GM18508 (cell line): ENCODE data around the gene PRH1.

Source experiments
- ATAC-seq: cut with Tn5 transposase; IDR thresholded peaks from one replicate; pipeline ENCODE4 v1.9.1; 2021; ENCODE audit warnings: moderate number of reproducible peaks; ENCODE audit not compliant: insufficient read depth, unreplicated experiment

The PRH1 gene

DNA sequence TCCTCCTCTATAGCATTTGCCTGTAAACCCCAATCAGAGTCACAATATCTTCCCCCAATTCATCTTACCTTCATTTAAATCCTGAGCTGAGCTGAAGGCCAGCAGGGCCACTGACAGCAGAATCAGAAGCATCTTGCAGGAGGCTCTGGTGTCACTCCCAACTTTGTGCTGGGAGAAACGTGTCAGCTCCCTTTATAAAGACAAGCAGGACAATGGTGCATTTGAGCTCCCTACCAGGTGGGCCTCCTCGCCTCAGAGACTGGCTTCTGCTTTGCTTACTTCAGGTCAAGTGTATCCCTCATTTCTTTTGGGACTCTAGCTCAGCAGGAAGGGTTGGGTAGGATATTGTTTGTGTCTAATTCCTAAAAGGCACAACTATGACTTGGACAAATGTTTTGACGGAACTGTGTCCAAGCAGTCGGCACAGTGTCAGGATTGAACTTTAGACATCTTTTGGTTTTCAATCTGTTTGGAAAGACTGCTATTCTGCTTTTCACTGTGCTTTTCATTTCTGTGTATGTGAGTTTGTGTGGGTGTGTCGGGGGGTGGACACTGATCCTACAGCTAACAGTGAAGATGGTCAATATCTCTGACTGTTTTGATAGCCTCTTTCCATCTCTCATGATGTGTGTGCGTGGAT, at the start of gene PRH1:
Gene PRH1 (minus strand): TSS at position 170 of the 640 bp plus-strand sequence. CDS start 38 bp downstream, at position 132.
- ATAC-seq, result no peak

DNA sequence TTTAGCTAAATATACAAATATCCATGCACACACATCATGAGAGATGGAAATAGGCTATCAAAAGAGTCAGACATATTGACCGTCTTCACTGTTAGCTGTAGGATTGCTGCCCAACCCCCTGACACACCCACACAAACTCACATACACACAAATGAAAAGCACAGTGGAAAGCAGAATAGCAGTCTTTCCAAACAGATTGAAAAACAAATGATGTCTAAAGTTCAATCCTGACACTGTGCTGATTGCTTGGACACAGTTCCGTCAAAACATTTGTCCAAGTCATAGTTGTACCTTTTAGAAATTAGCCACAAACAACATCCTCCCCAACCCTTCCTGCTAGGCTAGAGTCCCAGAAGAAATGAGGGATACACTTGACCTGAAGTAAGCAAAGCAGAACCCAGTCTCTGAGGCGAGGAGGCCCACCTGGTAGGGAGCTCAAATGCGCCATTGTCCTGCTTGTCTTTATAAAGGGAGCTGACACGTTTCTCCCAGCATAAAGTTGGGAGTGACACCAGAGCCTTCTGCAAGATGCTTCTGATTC, 44.8 kb upstream of the PRH1 start, which contains the start of gene PRH2:
Gene PRH2 (plus strand): TSS at position 491 of the 541 bp plus-strand sequence. CDS start 38 bp downstream, at position 529.
- ATAC-seq, result no peak

DNA sequence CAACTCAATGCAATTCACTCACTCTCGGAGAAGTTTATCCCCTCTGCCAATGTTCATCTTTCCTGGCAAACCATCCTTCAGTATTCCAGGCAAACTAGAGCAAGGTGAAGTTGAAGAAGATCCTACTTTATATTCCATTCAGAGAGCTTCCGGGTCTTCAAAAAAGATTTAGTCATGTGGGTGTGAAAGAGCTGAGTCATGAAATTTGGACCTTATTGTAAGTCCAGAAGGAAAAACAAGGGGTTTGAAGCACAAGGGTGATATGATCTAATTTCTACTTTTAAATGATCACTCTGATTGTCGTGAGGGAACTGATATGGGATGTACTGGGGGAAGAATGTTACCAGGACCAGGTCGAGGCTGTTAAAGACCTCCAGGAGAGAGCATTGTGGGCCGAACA, 42.2 kb upstream of the PRH1 start:
- no peak for ATAC-seq

DNA sequence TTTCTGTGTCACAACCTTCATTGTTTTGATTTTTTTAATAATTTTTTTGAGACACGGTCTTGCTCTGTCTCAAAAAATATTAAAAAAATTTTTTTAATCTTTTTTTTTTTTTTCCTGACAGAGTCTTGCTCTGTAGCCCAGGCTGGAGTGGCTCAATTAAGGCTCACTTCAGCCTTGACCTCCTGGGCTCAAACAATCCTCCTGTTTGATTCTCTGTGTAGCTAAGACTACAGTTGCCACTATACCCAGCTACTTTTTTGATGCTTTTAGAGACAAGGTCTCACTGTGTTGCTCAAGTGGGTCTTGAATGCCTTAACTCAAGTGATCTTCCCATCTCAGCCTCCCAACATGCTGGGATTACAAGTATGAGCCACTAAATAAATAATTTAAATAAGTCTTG, 35.8 kb upstream of the PRH1 start:
- ATAC-seq, result no peak

DNA sequence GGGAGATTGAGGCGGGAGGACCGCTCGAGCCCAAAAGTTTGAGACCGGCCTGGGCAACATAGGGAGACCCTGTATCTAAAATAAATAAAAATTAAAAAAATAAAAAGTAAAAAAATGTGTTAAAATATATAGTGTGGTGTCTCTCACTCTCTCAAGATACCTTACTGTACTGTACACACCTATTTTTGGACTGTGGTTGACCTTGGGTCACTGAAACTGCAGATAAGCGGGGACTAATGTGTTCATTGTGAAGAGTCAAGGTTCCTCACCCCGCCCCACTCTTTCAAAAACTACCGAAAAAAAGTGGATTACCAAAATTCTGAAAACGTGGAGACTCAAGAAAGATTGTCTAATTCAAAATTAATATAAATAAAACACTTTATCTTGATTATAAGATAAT, 26.3 kb upstream of the PRH1 start:
- no peak for ATAC-seq

DNA sequence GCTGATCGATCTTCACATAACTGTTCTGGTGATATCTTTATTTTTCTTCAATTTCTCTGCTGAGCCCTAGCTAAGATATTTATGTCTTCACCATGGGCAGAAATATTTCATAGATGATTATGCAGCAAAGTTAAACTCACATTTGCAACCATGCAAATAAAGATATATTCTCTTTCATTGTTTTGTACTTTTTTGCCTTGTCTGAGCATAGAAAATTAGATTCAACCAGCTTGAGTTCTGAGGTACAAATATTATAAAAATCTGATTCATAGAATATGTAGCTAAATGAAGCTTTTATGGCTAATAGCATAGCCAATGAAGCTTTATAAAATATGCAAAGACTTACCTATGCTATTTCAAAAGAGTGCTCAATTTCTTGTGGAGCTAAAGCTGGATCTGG, 25.4 kb upstream of the PRH1 start, which contains the start of gene TAS2R13:
Gene TAS2R13 (minus strand): TSS at position 101 of the 400 bp plus-strand sequence. CDS start 264 bp downstream, outside the sequence.
- no peak for ATAC-seq

DNA sequence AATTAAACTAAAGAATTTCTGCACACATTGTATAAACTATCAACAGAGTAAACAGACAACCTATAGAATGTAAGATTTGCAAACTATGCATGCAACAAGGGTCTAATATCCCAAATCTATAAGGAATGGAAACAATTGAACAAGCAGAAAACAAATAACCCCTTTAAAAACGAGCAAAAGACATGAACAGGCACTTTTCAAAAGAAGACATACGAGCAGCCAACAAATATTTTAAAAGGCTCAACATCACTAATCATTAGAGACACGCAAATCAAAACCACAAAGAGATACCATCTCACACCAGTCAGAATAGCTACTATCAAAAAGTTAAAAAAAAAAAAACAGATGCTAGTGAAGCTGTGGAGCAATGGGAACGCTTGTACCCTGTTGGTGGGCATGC, 20.6 kb upstream of the PRH1 start:
- ATAC-seq, result no peak

DNA sequence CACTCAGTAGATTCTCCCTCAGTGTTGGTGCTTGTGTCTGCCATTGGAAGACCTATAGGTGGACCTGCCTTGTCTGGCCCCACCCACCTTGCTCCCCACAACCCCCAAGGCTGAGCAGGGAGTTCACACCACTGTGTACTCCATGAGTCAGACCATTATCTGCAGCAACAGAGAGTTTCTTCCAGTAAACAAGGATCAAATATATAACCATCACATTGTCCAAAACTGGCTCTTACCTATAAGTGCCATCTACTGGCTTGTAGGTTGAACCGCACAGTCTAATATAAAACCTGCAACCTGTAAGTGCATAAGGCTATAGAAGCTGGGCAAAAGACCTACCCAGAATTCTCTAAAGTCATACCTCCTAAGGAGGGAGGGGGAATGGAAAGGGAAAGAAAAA, 17.4 kb upstream of the PRH1 start:
- no peak for ATAC-seq

DNA sequence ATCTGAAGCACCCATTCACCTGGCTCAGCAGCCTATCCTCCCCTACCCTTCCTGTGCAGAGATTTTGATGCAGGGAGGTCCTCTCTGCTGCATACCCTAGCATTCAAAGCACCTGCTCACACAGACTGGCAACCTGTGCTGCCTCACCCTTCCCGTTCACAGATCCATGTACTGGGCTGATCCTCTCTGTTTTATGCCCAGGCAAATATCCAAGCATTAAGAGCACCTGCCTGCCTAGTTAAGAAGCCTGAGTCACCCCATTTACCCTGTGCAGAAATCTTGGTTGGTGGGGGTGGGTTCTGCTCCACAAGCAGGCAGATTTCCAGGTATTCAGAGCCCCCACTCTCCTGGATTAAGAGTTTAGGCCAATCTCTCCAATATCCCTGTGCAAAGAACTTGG, 16.9 kb upstream of the PRH1 start:
- no peak for ATAC-seq

DNA sequence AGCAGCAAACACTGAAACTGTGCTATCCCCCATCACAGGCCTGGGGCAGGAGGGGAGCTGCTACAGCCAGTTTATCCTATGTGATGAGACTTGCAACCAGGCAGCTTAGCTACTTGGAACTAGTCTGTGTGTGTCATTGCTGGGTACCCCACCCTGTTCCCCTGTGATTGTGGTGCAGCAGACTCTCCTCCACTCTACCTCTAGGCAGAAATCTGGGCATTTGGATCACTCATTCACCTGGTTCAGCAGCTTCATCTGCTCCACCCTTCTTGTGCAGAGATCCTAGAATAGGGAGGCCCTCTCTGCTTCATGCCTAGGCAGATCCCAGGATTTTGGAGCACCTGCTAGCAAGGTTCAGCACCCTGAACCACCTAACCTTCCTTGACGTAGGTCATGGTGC, 16.5 kb upstream of the PRH1 start:
- no peak for ATAC-seq

DNA sequence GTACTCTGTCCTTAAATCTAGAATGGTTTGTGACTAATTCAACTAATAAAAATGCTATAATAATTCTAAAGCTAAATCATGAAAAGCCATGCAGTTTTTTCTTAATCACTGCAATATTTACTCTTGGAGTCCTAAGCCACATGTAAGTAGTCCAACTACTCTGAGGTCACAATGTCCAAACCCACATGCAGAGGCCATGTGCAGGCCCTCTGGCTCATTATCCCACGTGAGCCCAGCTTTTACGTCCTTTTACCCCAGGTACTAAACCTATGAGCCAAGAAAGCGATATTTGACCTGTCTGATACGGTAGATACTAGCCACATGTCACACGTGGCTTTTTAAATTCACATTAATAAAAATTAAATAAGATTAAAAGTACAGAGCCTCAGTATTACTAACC, 12.8 kb upstream of the PRH1 start:
- no peak for ATAC-seq

DNA sequence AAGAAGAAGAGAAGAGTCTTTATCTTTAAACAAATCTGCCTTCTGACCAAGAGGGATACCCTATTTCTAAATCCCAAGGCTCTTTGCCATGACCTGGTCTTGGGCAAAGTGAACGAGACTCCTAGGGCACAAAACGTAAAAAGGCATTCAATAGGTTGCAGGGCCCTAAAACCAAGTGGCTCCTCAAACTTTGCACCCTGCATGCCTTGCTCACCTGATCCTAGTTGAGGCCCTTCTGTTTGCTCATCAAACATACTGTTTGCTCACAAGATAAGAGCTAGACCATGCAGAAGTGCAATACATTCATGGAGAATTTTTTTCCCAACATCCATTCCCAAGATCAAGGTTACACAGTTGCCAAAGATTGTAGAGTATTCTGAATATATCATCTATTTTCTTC, 7.9 kb upstream of the PRH1 start:
- no peak for ATAC-seq

DNA sequence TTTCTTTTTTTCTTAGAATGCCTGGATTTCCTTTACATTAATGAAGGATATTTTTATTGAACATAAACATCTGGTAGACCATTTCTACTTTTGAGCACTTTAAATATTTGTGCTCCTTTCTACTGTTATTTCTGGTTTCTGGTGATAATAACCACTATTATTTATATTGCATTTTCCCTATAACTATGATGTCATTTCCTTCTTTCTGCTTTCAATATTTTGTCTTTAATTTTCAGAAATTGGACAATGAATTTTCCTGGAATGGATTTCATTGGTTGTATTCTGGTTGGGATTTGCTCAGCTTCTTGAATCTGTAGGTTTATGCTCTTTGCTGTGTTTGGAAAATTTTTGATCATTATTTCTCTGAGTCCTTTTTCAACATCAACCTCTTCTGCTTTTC, 5.2 kb upstream of the PRH1 start:
- ATAC-seq, result no peak

DNA sequence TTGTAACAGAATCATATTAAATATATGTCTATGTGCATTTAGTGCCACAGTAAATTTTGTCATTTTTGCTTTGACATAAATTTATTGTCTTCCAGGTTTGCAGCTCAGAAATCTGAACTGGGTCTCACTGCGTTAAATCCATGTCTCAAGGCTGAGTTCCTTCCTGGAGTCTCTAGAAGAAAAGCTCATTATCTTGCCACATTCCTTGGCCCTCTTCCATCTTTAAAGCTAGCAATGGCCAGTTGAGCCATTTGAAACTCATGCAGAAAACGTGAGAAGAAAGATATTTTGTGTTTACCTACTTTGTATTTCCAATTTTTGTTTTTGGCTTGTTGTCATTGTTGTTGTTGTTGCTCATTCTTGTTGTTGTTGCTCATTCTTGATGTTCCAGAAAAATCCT, 10.7 kb downstream of the PRH1 start:
- ATAC-seq, result no peak

DNA sequence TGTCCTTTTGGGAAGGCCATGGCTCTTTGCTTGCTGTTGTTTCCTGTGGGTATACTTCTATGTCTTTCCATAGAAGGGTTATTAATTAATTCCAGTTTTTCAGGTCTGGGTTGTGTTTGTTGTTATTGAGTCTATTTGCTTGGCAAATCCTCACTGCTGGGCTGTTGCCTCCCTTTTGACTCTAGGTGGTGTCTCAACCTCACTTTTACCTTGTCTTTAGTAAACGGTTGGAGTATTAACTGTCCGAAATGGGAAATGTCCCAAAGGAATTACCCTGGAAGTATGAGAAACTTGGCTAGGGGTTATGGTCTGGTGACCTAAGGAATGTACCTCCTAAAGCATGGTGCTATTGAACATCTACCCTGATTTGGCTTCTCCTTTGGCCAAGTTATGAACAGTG, 16.7 kb downstream of the PRH1 start:
- ATAC-seq, result no peak

DNA sequence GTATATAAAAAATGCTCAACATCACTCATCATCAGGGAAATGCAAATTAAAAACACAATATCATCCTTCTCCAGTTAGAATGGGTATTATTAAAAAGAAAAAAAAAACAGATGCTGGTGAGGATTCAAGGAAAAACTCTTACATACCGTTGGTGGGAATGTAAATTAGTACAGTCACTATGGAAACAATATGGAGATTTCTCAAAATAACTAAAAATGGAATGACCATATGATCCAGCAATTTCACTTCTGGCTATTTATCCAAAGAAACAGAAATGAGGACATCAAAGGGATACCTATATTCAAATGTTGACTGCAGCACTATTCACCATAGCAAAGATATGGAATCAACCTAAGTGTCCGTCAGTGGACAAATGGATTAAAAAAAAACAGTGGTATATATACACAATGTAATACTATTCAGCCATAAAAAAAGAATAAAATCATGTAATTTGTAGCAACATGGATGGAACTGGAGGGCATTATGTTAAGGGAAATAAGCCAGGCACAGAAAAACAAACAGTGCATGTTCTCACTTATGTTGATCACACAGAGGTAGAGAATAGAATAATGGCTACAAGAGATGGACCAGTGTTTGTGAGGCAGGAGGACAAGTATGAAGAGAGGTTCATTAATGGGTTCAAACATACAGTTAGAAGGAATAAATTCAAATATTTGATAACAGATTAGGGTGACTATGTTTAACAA, 20.4 kb downstream of the PRH1 start:
- ATAC-seq, result no peak

DNA sequence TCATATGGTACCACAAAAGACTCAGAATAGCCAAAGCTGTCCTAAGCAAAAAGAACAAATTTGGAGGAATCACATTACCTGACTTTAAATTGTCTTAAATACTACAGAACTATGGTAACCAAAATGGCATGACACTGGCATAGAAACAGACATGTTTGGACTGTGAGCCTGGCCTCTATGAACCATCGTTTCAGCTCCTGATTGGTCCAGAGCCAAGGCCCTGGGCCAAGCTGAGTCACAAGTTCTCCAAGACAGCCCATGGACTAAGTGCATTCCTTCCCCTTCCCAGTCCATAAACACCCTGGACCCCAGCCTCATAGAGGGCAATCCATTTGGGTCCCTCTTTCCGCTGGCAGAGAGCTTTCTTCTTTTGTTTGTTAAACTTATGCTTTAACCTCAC, 22.7 kb downstream of the PRH1 start:
- no peak for ATAC-seq

DNA sequence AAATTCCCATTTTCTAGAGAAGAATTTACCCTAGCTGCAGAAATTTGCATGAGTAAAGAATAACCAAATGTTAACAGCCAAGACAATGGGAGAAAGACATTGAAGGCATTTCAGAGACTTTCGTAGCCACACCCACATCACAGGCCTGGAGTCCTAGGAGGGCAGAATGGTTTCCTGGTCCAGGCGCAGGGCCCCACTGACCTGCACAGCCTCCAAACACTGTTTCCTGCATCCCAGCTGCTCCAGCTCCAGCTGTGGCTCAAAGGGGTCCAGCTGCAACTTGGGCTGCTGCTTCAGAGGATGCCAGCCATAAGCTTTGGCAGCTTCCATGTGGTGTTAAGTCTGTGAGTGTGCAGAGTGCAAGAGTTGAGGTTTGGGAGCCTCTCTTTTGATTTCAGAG, 28.2 kb downstream of the PRH1 start:
- ATAC-seq, result no peak

DNA sequence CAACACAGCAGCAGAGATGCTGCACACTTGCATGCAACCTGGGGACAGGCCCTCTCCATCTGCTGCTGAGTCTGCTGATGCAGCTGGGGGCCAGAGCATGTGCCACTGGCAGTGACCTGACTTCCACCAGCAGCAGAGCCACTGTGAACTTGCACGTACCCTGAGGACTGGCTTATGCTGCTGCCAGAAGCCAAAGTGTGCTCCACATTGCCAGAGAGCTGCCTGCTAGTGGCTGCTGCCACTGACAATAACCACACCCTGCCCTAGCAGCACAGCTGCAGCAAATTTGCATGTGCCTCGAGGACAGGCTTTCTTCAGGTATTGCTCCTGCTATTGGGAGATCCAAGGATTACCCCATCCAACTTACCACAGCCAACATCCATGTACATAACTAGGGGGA, 30.3 kb downstream of the PRH1 start:
- no peak for ATAC-seq

DNA sequence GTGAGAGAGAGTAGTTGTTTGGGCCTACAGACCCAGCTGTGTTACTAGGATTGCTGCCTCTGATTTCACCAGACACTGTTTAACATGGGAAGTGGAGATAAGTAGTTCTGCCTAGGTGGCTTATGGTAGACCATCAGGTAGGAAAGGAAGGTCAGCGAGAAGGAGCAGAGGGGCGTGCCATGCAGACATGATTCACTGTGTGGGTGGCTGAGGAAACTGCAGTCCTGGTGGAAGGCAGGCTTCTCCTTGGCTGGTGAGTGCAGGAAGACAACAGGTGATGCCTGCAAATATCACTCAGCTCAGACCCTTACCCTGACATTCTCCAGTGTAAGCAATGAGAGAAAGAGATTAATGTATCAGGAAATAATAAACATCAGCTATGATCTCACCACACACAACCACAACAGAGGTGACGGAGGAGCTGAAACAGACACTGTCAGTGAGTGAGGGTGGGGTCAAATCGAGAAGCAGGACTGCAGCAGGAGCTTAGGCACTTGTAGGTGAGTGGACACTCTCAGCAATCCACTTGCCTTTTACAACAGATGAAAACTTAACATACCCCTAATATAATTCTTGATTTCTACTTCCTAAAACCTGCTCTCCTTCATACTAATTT, 32.7 kb downstream of the PRH1 start:
- no peak for ATAC-seq

DNA sequence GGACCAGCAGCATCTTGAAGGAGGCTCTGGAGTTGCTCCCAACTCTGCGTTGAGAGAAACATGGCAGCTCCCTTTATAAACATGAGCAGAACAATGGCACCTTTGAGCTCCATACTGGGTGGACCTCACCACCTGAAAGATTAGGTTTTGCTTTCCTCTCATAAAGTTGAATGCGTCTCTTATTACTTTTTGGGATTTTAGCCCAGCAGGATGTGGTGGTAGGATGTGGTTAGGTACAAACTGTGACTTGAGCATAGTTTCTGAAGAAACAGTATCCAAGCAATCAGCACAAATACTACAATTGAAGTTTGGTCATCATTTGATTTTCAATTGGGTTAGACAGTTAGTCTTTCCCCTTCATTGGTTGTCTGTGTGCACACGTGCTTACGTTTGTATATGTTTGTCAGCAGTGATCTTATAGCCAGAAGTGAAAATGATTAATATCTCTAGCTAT, 34.6 kb downstream of the PRH1 start, which contains the start of gene PRR4:
Gene PRR4 (minus strand): TSS at position 51 of the 454 bp plus-strand sequence. CDS start 38 bp downstream, at position 13.
- no peak for ATAC-seq
